Effector memory CD4-positive, alpha-beta T cell (primary cell): ENCODE measurements around the gene RALGPS1.
"Not testable (repeated sequence)": the region's sequence is repeated elsewhere in the genome, so short reads cannot be mapped to it uniquely, and the experiment has no call there.

Source experiments
- DNase-seq, 3 donors: peaks; one replicate each; pipeline ENCODE4 v3.0.0-alpha.2; 2020
- H3K27ac ChIP-seq: 2 replicates; pipeline ENCODE4 v1.7.0; 2013; ENCODE audit warnings: mild to moderate bottlenecking, low read length, moderate library complexity; ENCODE audit not compliant: insufficient read depth, poor library complexity, severe bottlenecking
- H3K27me3 ChIP-seq: replicated peaks from 2 replicates; pipeline ENCODE4 v1.7.0; 2013; ENCODE audit warnings: mild to moderate bottlenecking, low read length; ENCODE audit not compliant: insufficient read depth, control insufficient read depth, poor library complexity, severe bottlenecking
- H3K36me3 ChIP-seq: 2 replicates; pipeline ENCODE4 v1.7.0; 2013; ENCODE audit warnings: mild to moderate bottlenecking, low read length, moderate library complexity; ENCODE audit not compliant: control insufficient read depth, insufficient read depth
- H3K4me1 ChIP-seq: 2 replicates; pipeline ENCODE4 v1.7.0; 2013; ENCODE audit warnings: low read length, mild to moderate bottlenecking; ENCODE audit not compliant: control insufficient read depth, insufficient read depth, poor library complexity, severe bottlenecking
- H3K4me3 ChIP-seq: 2 replicates; pipeline ENCODE4 v1.7.0; 2013; ENCODE audit warnings: low read length, low read depth, mild to moderate bottlenecking; ENCODE audit not compliant: insufficient read depth, poor library complexity, severe bottlenecking
- H3K9me3 ChIP-seq: 2 replicates; pipeline ENCODE4 v1.7.0; 2013; ENCODE audit warnings: mild to moderate bottlenecking, low read length, moderate library complexity; ENCODE audit not compliant: control insufficient read depth

Gene RALGPS1

DNA sequence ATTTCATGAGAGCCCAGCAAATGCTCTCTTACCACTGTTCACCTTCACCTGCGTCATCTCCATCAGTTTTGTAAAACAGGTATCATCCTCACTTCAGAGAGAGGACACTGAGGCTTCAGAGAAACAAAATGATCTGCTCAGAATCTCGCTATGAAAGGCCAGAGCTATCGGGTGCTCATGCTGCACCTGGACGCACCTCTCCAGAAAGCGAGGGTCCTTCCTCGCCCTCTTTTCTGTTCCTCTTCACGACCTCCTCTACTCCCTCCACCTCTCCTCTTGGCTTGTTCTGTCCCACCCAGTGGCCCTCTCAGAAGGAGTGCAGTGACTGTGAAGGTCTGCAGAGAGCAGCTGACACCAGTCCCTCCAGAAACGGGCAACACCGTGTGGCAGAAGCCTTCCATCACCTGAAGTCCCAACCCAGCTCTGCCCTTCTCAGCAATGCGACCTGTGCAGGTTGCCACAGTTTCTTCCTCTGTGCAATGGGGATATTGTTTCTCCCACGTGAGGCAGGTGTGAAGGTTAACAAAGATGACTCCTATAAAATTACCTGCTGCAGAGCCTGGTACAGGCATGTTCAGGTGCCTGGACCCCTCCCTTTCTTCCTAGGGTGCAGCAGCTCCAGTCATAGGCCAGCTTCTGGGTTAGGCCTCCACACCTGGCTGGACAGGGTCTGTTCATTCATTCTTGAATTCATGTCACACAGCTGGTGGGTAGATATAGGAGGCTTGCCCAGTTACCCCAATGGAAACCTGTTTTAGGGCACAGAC is 253.2 kb downstream of the RALGPS1 start:
- Histone ChIP-seq H3K27me3 (no peaks in the 10 kb centered on the region), H3K4me3 (no peak overlapping the region), H3K4me1 (peaks cover 4% of the 10 kb centered on the region), H3K36me3 (no peaks in the 10 kb centered on the region), H3K27ac (no peak overlapping the region), H3K9me3 (no peaks in the 10 kb centered on the region)
- DNase-seq, result no peak

DNA sequence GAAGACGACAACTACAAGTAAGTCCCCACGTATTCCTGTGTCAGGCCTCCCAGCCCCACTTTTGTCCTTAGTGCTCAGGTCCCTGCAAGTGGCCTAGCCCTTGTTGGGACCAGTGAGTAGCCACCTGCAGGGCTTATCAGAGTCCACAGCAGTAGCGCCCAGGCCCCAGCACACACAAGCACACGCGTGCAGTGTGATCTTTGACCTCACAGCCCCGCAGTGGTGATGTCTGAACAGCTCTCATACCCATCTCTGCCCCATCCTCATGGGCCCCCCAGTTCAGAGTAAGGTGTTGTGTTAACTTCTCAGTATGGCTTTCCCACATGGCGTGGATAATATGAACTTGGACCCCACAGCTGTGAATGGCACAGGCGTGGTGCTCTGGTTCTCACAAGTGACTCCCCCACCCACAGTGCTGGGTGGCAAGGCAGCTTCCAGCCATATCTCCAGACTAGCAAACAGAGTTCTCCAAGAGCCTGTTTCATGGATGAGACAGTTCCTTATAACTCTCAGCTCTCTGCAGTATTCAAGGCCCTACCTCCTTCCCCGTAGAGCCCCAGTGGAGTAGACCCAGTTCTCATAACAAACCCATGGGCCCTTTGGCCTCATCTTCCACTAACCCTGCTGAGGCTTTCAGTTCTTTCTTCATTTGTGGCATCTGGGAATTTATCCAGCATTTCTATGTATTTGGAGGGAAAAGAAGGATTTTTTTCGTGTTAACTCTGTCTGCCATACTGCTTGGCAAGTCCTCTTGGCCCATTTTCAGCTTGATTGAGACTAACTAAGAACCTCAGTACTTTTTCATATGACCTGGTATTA is 254.4 kb downstream of the RALGPS1 start:
- no peaks in the 10 kb centered on the region for H3K27me3 ChIP-seq
- no peak for DNase-seq
- H3K4me3 ChIP-seq, result no peak overlapping the region
- no peaks in the 10 kb centered on the region for H3K4me1 ChIP-seq
- no peaks in the 10 kb centered on the region for H3K9me3 ChIP-seq
- H3K36me3 ChIP-seq, result no peaks in the 10 kb centered on the region
- no peak overlapping the region for H3K27ac ChIP-seq

DNA sequence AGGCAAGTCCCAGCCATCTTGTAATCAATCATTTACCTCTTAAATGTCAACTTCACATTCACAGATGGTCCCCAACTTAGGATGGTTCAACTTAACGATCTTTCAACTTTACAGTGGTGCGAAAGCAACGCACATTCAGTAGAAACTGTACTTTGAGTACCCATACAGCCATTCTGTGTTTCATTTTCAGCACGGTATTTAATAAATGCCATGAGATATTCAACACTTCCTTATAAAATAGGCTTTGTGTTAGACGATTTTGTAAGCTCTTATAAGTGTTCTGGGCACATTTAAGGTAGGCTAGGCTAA is 254.9 kb downstream of the RALGPS1 start:
- no peaks in the 10 kb centered on the region for H3K27me3 ChIP-seq
- H3K27ac ChIP-seq, result no peak overlapping the region
- H3K4me1 ChIP-seq, result no peaks in the 10 kb centered on the region
- H3K36me3 ChIP-seq, result no peaks in the 10 kb centered on the region
- no peak for DNase-seq
- H3K4me3 ChIP-seq, result no peak overlapping the region
- H3K9me3 ChIP-seq, result no peaks in the 10 kb centered on the region

DNA sequence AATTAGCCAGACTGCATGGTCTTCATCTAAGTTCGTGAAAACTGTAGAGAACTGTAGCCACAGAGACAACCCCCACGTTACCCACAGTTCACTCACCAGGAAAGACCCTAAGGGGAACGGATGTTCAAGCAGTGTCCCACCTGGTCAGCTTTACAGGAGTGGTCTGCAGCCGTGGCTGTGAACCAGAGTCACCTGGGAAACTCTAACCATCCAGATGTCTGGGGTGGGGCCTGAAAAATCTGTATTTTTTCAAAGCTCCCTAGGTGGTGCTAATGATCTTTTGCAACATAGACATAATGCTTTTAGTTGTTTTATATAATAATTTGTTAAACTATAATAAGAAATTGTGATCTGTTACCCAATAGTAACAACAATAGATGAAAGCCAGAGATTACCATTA is 255.5 kb downstream of the RALGPS1 start:
- H3K27ac ChIP-seq, result no peak overlapping the region
- no peaks in the 10 kb centered on the region for H3K27me3 ChIP-seq
- no peaks in the 10 kb centered on the region for H3K4me1 ChIP-seq
- H3K36me3 ChIP-seq, result no peaks in the 10 kb centered on the region
- H3K9me3 ChIP-seq, result no peaks in the 10 kb centered on the region
- no peak for DNase-seq
- no peak overlapping the region for H3K4me3 ChIP-seq

DNA sequence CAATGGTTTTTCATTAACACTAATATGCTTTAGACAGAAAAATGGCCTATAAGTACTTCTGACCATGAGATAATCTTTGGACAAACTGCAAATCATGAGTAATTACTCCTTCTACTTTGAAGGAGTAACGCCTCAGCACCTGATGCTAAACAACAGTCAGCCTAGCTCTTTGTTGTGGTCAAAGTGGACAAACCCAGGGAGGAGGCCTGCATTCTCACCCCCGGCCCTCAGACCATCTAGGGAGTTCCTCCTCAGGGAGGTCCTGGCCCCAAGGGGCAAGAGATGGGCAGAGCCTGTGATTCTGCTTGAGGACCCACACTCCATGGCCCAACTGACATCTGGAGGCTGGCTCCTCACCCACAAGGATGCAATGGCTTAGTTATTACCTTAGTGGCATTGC is 256.1 kb downstream of the RALGPS1 start:
- Histone ChIP-seq H3K27me3 (no peaks in the 10 kb centered on the region), H3K4me3 (no peak overlapping the region), H3K4me1 (no peaks in the 10 kb centered on the region), H3K36me3 (no peaks in the 10 kb centered on the region), H3K9me3 (no peaks in the 10 kb centered on the region), H3K27ac (no peak overlapping the region)
- DNase-seq, result no peak

DNA sequence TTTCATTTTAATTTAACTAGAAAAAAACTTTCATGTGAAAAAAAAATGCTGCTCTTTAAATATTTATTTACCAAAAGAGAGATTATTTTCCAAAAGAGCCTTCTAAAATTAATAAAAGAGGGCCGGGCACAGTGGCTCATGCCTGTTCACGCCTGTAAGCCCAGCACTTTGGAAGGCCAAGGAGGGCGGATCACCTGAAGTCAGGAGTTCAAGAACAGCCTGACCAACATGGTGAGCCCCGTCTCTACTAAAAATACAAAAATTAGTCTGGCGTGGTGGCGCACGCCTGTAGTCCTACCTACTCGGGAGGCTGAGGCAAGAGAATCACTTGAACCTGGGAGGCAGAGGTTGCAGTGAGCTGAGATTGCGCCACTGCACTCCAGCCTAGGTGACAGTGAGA is 256.8 kb downstream of the RALGPS1 start:
- not testable (repeated sequence) for H3K27me3 ChIP-seq, H3K9me3 ChIP-seq, H3K4me3 ChIP-seq, H3K27ac ChIP-seq, H3K4me1 ChIP-seq, DNase-seq, H3K36me3 ChIP-seq

DNA sequence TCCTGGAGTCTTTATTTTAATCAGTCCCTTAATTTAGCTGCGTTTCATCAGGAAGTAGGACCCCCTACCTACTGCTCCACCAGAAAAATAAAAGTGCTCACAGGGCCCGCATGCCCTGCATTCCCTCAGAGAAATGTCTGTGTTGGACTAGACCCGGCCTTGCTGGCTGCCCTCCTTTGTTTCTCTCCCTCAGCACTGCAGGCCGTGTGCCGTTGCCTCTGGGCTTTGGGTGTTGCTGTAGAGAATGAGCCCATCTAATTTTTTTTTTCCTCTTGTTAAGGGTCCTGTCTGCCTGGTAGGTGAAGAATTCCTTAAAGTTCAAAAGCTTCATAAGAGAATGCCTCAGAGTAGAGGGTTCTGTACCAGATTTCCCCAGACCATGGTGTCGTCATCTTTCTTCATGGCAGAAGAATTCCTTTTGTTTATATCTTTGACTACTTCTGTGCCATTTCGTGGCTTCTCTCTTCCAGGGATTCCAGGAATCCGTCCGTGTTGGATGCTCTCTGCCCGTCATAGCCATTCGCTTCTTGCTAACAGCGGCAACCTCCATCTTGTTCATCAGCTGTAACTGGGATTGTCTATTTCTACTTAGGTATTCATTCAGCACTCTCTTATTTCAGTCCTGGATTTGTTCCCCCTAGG is 257.6 kb downstream of the RALGPS1 start:
- Histone ChIP-seq H3K36me3 (no peaks in the 10 kb centered on the region), H3K27me3 (no peaks in the 10 kb centered on the region), H3K27ac (no peak overlapping the region), H3K9me3 (no peaks in the 10 kb centered on the region), H3K4me1 (no peaks in the 10 kb centered on the region), H3K4me3 (no peak overlapping the region)
- no peak for DNase-seq

DNA sequence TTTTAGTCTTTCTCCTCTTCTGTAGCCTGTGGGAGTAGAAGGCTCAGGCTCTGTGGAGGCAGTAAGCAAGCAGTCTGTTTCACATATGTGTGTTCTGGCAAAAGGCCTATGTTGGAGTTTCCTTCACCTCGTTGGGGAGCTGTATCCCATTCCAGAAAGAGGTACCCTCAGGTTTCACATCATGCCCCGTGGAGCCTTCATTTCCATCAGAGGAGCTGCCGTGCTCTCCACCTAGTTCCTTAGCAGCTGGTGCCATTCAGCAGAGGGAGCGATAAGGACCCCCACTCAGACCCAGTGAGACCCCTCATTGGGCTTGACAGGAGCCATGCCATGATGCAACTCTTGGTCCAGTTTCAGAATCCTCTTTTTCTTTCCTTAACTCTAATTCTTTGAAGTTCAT is 258.5 kb downstream of the RALGPS1 start:
- H3K4me1 ChIP-seq, result no peaks in the 10 kb centered on the region
- no peak overlapping the region for H3K27ac ChIP-seq
- H3K9me3 ChIP-seq, result no peaks in the 10 kb centered on the region
- DNase-seq, result no peak
- H3K4me3 ChIP-seq, result no peak overlapping the region
- H3K36me3 ChIP-seq, result no peaks in the 10 kb centered on the region
- H3K27me3 ChIP-seq, result no peaks in the 10 kb centered on the region

DNA sequence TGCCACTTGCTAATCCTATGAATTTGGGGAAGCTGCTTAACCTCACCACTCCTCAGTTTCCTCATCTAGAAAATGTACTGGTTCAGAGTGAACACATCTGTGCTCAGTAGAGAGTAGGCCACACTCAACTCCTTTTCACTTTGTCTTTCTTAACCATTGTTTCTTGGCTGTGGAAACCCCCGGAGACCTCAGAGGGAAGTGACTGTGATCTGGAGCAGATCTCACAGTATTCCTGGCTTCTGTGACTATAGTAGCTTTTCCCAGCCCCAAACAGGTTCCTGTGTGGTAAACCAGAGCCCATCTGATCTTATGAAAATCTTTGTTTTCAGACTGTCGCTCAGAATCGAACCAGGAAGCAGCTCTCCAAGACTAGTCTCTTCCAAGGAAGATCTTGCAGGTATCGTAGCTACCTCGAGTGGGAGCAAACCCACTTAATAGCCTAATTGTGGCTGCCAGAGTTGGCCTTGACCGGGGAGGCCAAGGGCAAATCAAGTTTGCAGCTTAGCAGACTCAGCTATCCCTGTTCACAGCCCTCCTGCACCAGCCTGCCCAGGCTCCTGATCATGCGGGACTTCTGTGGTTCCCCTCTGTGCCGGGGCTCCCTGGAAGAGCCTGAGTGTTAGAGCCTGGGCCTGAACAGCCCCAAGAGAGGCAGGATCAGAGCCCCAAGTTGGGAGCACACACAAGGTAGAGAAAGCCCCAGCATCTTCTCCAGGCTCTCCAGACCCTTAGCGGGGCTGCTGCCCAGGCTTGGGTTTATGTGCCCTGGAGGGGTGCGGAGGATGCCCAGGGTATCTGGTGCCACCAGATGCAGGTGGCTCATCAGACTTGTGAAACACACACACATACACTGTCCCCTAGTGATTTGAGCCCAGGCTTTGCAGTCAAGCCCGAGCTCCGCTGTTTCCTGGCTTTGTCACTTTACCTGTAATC is 260.1 kb downstream of the RALGPS1 start:
- no peaks in the 10 kb centered on the region for H3K27me3 ChIP-seq
- no peak overlapping the region for H3K27ac ChIP-seq
- H3K9me3 ChIP-seq, result no peaks in the 10 kb centered on the region
- no peaks in the 10 kb centered on the region for H3K4me1 ChIP-seq
- H3K4me3 ChIP-seq, result no peak overlapping the region
- no peak for DNase-seq
- H3K36me3 ChIP-seq, result no peaks in the 10 kb centered on the region
